ENCODE measurements around the gene COL13A1. TPM values are rescaled to one million over a fixed set of nuclear protein-coding genes. Genes with fewer than 3 reads are reported as not detected.

COL13A1 gene
- total RNA-seq, 2 experiments from 2014 or later: not detected

GRCh38 chr10:69794673-69795072, 7.0 kb upstream of the COL13A1 start:
- POLR2A ChIA-PET: no interaction called here
- Mint-ChIP-seq H3K27me3 (ENCODE audit: low read depth) (peaks cover 32% of the 10 kb centered on the region), H3K36me3 (ENCODE audit: low read depth) (no peaks in the 10 kb centered on the region), H3K9me3 (ENCODE audit: insufficient read depth) (no peaks in the 10 kb centered on the region), H3K4me1 (ENCODE audit: low read depth) (peaks cover 7% of the 10 kb centered on the region), H3K4me3 (no peak overlapping the region), H3K27ac (no peak overlapping the region)
- CTCF ChIA-PET: no interaction called here
- no peak for DNase-seq
- ATAC-seq: no peak

DNA sequence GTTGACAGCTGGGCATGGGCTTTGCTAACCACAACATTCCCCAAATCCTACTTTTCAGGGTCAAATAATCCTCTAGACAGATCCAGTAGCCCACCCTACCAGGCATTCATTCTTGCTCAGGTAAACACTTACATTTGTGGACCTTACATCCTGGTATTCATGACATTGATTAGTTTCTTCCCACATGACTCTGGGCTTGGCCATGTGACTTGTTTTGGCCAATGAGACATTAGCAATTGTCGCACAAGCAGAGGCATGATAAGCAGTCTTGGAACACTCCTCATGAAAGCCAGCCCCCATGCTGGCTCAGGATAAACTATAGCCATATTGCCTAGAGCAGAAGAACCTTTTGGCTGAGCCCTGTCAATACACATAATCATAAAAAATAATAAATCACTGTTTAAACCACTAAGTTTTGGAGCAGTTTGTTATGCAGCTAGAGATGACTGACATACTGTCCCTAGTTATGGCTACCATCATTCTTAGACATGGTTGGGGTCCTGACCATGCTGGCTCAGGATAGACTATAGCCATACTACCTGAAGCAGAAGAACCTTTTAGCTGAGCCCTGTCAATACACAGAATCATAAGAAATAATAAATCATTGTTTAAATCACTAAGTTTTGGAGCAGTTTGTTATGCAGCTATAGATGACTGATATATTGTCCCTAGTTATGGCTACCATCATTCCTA, 6.3 kb upstream of the COL13A1 start:
- H3K4me1 Mint-ChIP-seq (ENCODE audit: low read depth): peaks cover 7% of the 10 kb centered on the region
- DNase-seq: no peak
- no peak overlapping the region for H3K4me3 Mint-ChIP-seq
- no peaks in the 10 kb centered on the region for H3K36me3 Mint-ChIP-seq (ENCODE audit: low read depth)
- CTCF ChIA-PET: no interaction called here
- POLR2A ChIA-PET: interaction anchor here (0.6 kb wide), 1 partner anchor 880 kb away, joined by 3 read pairs; no protein-coding TSS in a partner anchor
- H3K9me3 Mint-ChIP-seq (ENCODE audit: insufficient read depth): no peaks in the 10 kb centered on the region
- H3K27me3 Mint-ChIP-seq (ENCODE audit: low read depth): peaks cover 37% of the 10 kb centered on the region
- ATAC-seq: no peak
- H3K27ac Mint-ChIP-seq: no peak overlapping the region

GRCh38 chr10:69797959-69798358, 3.7 kb upstream of the COL13A1 start:
- ChIA-PET POLR2A (no interaction called here), CTCF (interaction anchor here (1.0 kb wide), 1 partner anchor 117 kb away, joined by 3 read pairs; no protein-coding TSS in a partner anchor)
- no peaks in the 10 kb centered on the region for H3K36me3 Mint-ChIP-seq (ENCODE audit: low read depth)
- no peak for ATAC-seq
- H3K4me3 Mint-ChIP-seq: no peak overlapping the region
- H3K4me1 Mint-ChIP-seq (ENCODE audit: low read depth): peaks cover 14% of the 10 kb centered on the region
- peaks cover 45% of the 10 kb centered on the region for H3K27me3 Mint-ChIP-seq (ENCODE audit: low read depth)
- H3K27ac Mint-ChIP-seq: no peak overlapping the region
- no peaks in the 10 kb centered on the region for H3K9me3 Mint-ChIP-seq (ENCODE audit: insufficient read depth)
- DNase-seq: no peak

GRCh38 chr10:69800109-69800508, 1.6 kb upstream of the COL13A1 start:
- peaks cover 14% of the 10 kb centered on the region for H3K4me1 Mint-ChIP-seq (ENCODE audit: low read depth)
- H3K27ac Mint-ChIP-seq: no peak overlapping the region
- no peaks in the 10 kb centered on the region for H3K36me3 Mint-ChIP-seq (ENCODE audit: low read depth)
- no peak overlapping the region for H3K4me3 Mint-ChIP-seq
- ChIA-PET CTCF (interaction anchor here (0.7 to 1.5 kb wide), 3 partner anchors 10 to 395 kb away, joined by 3 to 9 read pairs (median 3); no protein-coding TSS in a partner anchor), POLR2A (no interaction called here)
- peaks cover 60% of the 10 kb centered on the region for H3K27me3 Mint-ChIP-seq (ENCODE audit: low read depth)
- ATAC-seq (no peak), DNase-seq (no peak)
- H3K9me3 Mint-ChIP-seq (ENCODE audit: insufficient read depth): no peaks in the 10 kb centered on the region

- Mint-ChIP-seq H3K4me1 (ENCODE audit: low read depth) (peaks cover 14% of the 10 kb centered on the region), H3K27ac (no peak overlapping the region), H3K9me3 (ENCODE audit: insufficient read depth) (no peaks in the 10 kb centered on the region), H3K4me3 (no peak overlapping the region), H3K27me3 (ENCODE audit: low read depth) (peaks cover 62% of the 10 kb centered on the region), H3K36me3 (ENCODE audit: low read depth) (no peaks in the 10 kb centered on the region)
- ATAC-seq (no peak), DNase-seq (no peak)
- ChIA-PET POLR2A (no interaction called here), CTCF (interaction anchor here (0.8 to 1.3 kb wide), 7 partner anchors 9 to 154 kb away, joined by 3 to 6 read pairs (median 3); no protein-coding TSS in a partner anchor)
Observed at GRCh38 chr10:69800665-69801064, 1.0 kb upstream of the COL13A1 start.

DNA sequence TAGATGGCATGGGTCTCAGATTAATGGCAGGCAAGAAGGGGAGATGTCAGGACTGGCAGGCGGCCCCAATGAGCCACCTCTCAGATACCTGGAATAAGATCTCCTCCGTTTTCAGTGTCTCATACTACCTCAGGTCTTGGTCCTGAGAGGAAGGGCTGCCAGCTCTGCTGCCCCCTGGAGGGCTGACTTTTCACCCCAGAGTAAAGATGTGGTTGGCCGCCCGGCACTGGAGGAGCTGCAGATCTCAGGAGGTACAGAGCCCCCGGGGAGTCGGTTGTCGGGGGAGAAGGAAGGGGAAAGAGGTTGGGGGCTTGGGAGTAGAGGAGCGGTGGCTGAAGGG, 642 bp upstream of the COL13A1 start:
- no peaks in the 10 kb centered on the region for H3K36me3 Mint-ChIP-seq (ENCODE audit: low read depth)
- no peak overlapping the region for H3K4me3 Mint-ChIP-seq
- POLR2A ChIA-PET: no interaction called here
- no peak overlapping the region for H3K27ac Mint-ChIP-seq
- H3K4me1 Mint-ChIP-seq (ENCODE audit: low read depth): peaks cover 14% of the 10 kb centered on the region
- no peaks in the 10 kb centered on the region for H3K9me3 Mint-ChIP-seq (ENCODE audit: insufficient read depth)
- CTCF ChIA-PET: interaction anchor here (0.6 to 1.3 kb wide), 10 partner anchors 9 to 285 kb away, joined by 3 to 6 read pairs (median 4); no protein-coding TSS in a partner anchor
- ATAC-seq (peak; percentile 77), DNase-seq (peak; percentile 65)
- H3K27me3 Mint-ChIP-seq (ENCODE audit: low read depth): peaks cover 66% of the 10 kb centered on the region

DNA sequence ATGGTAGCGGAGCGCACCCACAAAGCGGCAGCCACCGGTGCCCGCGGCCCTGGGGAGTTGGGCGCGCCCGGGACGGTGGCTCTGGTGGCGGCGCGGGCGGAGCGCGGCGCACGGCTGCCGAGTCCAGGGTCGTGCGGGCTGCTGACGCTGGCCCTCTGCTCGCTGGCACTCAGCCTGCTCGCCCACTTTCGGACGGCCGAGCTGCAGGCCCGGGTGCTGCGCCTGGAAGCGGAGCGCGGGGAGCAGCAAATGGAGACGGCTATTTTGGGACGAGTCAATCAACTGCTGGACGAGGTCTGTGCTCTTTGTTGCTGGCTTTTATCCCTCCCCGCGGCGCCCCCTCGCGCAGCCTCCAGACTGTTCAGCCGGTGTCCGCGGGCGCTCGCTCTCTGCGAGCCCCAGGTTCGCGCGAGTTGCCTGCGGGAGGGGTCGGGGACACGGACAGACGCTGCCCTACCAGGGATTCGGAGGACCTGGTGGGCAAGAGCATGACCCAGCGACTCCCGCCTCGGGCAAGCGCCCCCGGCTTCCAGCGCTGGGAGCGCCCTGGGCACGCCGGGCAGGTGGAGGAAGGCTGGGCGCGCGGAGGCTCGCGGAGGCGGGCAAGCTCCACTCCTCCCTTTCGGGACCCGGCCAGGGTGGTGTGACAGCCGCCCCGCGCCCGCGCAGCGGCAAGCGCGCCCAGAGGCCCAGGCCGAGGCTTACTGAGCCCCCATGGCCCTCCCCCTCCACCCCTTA, 887 bp downstream of the COL13A1 start:
- no peak for DNase-seq
- no peaks in the 10 kb centered on the region for H3K36me3 Mint-ChIP-seq (ENCODE audit: low read depth)
- ChIA-PET CTCF (no interaction called here), POLR2A (no interaction called here)
- no peak overlapping the region for H3K27ac Mint-ChIP-seq
- peaks cover 57% of the 10 kb centered on the region for H3K27me3 Mint-ChIP-seq (ENCODE audit: low read depth)
- peaks cover 14% of the 10 kb centered on the region for H3K4me1 Mint-ChIP-seq (ENCODE audit: low read depth)
- no peaks in the 10 kb centered on the region for H3K9me3 Mint-ChIP-seq (ENCODE audit: insufficient read depth)
- ATAC-seq: no peak
- H3K4me3 Mint-ChIP-seq: no peak overlapping the region

GRCh38 chr10:69803809-69804208, 2.1 kb downstream of the COL13A1 start:
- ChIA-PET POLR2A (no interaction called here), CTCF (interaction anchor here (0.9 kb wide), 2 partner anchors 111 to 288 kb away, joined by 3 read pairs; no protein-coding TSS in a partner anchor)
- Mint-ChIP-seq H3K36me3 (ENCODE audit: low read depth) (no peaks in the 10 kb centered on the region), H3K4me1 (ENCODE audit: low read depth) (peaks cover 10% of the 10 kb centered on the region), H3K27ac (no peak overlapping the region), H3K27me3 (ENCODE audit: low read depth) (peaks cover 51% of the 10 kb centered on the region), H3K9me3 (ENCODE audit: insufficient read depth) (no peaks in the 10 kb centered on the region), H3K4me3 (no peak overlapping the region)
- ATAC-seq: no peak
- DNase-seq: no peak

DNA sequence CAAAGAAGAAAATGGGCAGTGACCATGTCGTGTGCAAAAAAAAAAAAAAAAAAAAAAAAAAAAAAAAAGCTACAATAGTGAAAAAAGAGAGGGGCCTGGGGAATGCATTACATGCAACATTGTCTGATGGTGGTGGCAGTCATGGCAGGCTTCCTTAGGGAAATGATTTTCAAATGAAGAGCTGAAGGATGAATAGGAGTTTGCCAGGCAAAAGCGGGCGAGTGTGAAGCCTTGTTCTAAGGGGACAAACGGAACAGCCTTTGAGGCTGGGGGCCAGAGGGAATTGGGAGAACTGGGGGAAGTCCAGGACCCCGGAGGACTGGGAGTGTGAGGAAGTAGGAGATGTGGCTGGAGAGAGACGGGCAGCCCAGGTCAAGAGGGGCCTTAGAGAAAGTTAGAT, 3.1 kb downstream of the COL13A1 start:
- no peaks in the 10 kb centered on the region for H3K36me3 Mint-ChIP-seq (ENCODE audit: low read depth)
- no peak for ATAC-seq
- H3K27me3 Mint-ChIP-seq (ENCODE audit: low read depth): peaks cover 44% of the 10 kb centered on the region
- POLR2A ChIA-PET: no interaction called here
- no peaks in the 10 kb centered on the region for H3K9me3 Mint-ChIP-seq (ENCODE audit: insufficient read depth)
- no peak overlapping the region for H3K27ac Mint-ChIP-seq
- H3K4me1 Mint-ChIP-seq (ENCODE audit: low read depth): peaks cover 8% of the 10 kb centered on the region
- CTCF ChIA-PET: no interaction called here
- no peak for DNase-seq
- no peak overlapping the region for H3K4me3 Mint-ChIP-seq

DNA sequence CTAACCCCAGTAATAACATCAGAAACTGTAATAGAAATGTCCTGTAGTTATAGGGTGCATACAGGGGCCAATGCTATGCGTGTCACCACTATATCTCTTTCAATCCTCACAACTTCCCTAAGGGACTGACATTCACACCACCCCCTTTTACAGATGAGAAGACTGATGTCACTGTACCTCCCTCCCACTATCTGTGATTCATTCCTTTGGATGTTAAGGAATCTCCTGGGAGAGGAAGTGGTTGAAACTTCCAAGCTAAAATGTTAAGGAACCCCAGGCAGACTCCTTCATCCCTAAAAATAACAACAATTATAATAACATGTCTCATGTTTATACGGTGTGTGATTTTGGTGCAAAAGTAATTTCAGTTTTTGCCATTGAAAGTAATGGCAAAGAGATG, 5.4 kb downstream of the COL13A1 start:
- Mint-ChIP-seq H3K4me3 (no peak overlapping the region), H3K4me1 (ENCODE audit: low read depth) (peaks cover under 1% of the 10 kb centered on the region), H3K27ac (no peak overlapping the region), H3K36me3 (ENCODE audit: low read depth) (no peaks in the 10 kb centered on the region), H3K9me3 (ENCODE audit: insufficient read depth) (no peaks in the 10 kb centered on the region), H3K27me3 (ENCODE audit: low read depth) (peaks cover 25% of the 10 kb centered on the region)
- ATAC-seq (no peak), DNase-seq (no peak)
- POLR2A ChIA-PET: no interaction called here
- CTCF ChIA-PET: no interaction called here

DNA sequence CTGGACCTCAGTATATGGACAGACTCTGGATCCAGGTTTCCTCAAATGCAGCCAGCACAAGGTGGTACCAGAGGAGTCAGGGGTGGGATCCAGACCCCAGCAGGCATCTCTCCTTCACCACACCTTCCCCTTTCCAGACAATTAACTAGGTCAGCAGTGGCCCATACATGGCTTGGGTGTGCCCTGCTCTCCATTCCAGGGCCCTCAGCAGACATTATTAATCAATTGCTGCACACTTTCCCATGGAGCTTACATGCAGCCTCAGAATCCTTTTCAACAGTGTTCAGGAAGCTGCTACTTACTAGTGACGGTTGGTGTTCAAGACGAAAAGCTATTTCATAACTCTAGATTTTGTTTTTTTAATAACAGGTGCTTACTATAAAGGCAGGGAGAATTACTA, 6.0 kb downstream of the COL13A1 start:
- Mint-ChIP-seq H3K27ac (no peak overlapping the region), H3K9me3 (ENCODE audit: insufficient read depth) (no peaks in the 10 kb centered on the region), H3K36me3 (ENCODE audit: low read depth) (no peaks in the 10 kb centered on the region), H3K27me3 (ENCODE audit: low read depth) (peaks cover 21% of the 10 kb centered on the region), H3K4me3 (no peak overlapping the region), H3K4me1 (ENCODE audit: low read depth) (no peaks in the 10 kb centered on the region)
- CTCF ChIA-PET: no interaction called here
- POLR2A ChIA-PET: no interaction called here
- ATAC-seq (no peak), DNase-seq (no peak)

DNA sequence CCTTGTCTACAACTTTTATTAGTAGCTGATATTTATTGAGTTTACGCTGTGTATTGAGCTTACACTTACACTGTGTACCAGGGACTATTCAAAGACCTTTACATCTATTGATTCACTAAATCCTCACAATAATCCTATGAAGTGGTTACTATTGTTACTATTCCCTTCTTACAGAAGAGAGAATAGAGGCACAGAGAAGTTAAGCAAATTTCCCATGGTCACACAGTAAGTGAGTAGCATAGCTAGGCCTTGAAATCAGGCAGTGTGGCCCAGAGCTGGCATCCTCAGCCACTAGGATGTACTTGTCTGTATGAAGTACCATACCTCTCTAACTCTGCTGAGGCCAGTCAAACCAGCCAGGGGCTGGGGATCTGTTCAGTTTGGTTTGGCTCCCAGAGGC, 7.6 kb downstream of the COL13A1 start:
- Mint-ChIP-seq H3K9me3 (ENCODE audit: insufficient read depth) (no peaks in the 10 kb centered on the region), H3K4me1 (ENCODE audit: low read depth) (no peaks in the 10 kb centered on the region), H3K36me3 (ENCODE audit: low read depth) (no peaks in the 10 kb centered on the region), H3K4me3 (no peak overlapping the region), H3K27me3 (ENCODE audit: low read depth) (peaks cover 9% of the 10 kb centered on the region), H3K27ac (no peak overlapping the region)
- POLR2A ChIA-PET: no interaction called here
- DNase-seq (no peak), ATAC-seq (no peak)
- CTCF ChIA-PET: interaction anchor here (1.2 to 1.8 kb wide), 3 partner anchors 8 to 105 kb away, joined by 3 to 6 read pairs (median 3); no protein-coding TSS in a partner anchor

All from activated CD8-positive, alpha-beta T cell treated with anti-CD3 and anti-CD28 coated beads, Interleukin-2, amount 10 ng/mL, durations not matched to agents 7 days and 5 days (primary cell).